Left renal pelvis (tissue), 4 donors: Measurements from ENCODE around the gene SLC30A10. TPM values are rescaled to one million over a fixed set of nuclear protein-coding genes. Genes with fewer than 3 reads are reported as not detected.
"Not testable (repeated sequence)": the region's sequence is repeated elsewhere in the genome, so short reads cannot be mapped to it uniquely, and the experiment has no call there.

Experiments used
- DNase-seq, 4 donors: peaks; one replicate each; pipeline ENCODE4 v3.0.0-alpha.2; 2013; ENCODE audit warnings: low read depth in 4 of 4, low spot score in 3 of 4
- polyA plus RNA-seq, 4 donors: library from polyadenylated mRNA; unstranded; fragments of 120-200 nt; gene quantifications; one replicate each; pipeline ENCODE4 v1.2.1, GENCODE V29; 2013; ENCODE audit not compliant: insufficient read length in 4 of 4

The SLC30A10 gene
- polyA plus RNA-seq = under 1 TPM; 0.11 to 0.40 (median 0.18) TPM

DNA sequence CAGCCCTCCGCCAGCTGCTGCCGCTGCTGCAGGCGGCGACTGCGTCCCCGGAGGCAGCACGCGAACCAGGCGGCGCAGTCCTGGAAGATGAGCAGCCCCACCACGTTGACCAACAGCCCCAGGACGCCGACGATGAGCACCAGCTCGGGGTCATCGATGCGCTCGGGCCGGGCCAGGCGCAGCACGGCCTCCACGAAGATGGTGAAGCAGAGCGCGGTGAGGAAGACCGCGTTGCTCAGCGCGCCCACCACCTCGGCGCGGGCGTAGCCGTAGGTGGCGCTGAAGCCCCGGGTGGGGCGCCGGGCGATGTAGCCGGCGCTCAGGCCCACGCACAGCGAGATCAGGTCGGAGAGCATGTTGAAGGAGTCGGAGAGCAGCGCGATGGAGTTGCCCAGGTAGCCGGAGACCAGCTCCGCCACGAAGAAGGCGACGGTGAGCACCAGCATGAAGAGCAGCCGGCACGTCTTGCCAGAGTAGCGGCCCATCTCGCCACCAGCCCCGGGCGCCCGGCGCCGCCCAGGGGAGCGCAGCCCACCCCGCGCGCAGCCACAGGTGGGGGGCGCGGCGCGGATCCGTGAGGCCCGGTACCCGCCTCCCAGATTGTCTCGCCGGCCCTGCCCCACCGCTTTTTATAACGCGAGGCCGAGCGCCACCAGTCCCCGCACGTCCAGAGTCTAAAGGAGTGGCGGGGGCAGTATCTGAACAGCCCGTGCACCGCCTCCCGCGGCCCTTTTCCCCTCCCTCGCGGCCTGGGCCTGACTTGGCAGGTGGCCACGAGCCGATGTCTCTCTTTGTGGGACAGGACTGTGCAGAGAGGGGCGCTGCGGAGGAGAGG lies at the start of gene SLC30A10:
Gene SLC30A10 (minus strand): TSS at position 602 of the 835 bp plus-strand sequence. CDS start 117 bp downstream, at position 485.
- DNase-seq = no peak

DNA sequence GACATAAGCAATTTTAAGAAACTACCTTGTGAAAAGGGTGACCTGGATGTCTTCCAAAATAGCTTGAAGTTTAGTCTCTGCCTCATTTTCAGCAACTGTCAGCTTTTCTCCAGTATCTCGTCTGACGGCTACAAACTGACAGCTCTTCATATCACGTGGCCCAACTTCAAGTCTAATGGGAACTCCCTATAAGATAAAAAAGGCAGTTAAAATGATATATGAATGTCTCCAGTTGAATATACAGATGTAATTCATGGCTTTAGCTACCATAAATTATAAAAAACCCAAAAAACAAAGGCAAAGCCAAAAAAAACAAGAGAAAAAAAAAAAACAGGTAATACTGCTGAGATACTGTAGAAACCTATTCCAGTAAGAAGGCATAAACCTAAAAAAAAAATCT lies 44.9 kb upstream of the SLC30A10 start:
- DNase-seq = no peak

DNA sequence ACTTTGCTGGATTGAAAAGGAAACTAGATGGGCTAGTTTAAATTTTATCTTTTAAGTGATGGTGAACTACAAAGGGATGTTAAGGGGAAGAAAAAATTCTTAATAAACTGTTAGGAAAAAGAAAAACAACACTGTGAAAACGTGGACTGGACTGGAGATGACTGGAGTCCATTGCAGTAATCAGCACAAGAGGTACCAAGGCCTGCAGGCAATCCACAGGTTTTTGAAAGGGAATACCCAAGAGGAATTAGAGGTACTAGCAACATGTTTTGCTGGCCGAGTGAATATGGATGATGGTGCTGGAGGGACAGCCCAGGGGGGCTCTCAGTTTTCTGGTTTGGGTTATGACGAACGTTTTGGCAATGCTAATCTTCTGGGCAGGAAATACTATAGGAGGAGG lies 39.0 kb upstream of the SLC30A10 start:
- no peak for DNase-seq

DNA sequence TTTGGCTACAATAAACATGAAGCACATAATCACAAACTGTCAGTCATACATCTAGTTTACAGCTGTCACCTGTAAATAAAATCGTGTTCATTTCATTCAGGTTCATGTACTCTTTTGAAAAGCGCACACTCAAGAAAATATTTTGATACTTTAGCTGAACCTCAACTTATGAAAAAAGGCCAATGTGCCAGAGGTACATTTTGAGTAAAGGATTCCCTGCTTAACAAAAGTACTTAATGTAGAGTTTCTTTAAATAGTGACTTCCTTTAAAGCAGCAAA lies 37.7 kb upstream of the SLC30A10 start:
- no peak for DNase-seq

DNA sequence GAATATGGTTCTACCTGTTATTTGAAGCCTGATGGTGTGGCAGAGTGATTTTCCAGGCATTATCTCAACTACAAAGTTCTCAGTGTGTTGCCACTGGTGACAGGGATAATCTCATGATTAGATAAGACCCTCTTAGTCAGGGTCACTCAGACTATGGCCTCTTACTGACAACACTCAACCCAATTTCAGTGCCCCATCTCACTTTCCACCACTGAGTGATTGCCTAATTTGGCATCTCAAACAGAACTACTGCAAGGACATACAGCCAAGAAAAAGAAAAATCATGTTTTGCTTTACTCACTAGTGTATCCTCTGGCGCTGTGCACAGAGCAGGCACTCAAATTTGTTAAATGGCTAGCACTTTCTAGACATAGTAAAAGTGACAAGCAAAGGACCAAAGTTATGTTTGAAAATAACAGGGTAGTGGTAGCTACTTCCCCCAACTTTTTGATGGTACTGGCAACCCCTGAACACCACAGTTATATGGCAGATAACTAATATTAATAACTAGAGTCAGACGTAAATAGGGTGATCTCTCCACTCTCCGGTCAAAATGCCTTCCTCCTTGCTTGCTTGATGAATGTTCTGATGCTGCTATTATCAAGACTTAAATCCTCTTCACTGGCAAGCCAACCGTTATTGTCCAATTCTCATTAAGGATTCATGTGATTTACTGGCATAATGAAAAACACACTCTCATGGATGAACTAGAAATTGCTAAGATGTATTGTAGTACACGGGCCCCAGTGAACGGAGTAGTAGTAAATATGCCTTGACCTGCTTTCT lies 37.1 kb upstream of the SLC30A10 start:
- no peak for DNase-seq

DNA sequence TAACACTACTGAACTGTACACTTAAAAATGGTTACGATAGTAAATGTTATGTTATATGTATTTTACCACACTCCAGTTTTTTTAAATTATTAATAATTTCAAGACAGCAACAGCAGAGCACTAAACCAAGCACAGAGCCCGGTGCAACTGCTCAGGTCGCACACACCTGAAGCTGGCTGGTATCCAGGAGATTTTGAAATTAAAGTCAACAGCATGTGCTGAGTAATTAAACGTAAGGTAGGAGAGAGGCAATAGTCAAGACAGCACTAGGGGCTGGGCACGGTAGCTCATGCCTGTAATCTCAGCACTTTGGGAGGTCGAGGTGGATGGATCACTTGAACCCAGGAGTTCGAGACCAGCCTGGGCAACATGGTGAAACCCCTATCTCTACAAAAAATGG lies 35.1 kb upstream of the SLC30A10 start:
- no peak for DNase-seq

DNA sequence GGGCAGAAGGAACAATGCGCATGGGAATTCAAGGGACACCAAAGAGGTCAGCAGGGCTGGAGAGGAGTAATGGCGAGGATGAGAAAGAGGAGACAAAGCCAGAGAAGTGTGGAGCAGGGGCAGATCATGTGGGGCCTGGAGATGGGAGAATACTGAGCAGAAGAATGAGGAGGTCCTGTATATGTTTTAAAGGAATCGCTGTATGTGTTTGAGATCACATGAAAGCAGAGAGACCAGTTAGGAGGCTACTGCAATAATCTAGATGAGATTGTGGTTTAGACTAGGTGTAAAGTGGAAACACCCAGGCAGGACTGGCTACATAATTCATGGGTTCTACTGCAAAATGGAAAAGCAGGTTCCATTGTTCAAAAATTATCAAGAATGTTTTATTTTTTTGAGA lies 33.3 kb upstream of the SLC30A10 start:
- DNase-seq = no peak

DNA sequence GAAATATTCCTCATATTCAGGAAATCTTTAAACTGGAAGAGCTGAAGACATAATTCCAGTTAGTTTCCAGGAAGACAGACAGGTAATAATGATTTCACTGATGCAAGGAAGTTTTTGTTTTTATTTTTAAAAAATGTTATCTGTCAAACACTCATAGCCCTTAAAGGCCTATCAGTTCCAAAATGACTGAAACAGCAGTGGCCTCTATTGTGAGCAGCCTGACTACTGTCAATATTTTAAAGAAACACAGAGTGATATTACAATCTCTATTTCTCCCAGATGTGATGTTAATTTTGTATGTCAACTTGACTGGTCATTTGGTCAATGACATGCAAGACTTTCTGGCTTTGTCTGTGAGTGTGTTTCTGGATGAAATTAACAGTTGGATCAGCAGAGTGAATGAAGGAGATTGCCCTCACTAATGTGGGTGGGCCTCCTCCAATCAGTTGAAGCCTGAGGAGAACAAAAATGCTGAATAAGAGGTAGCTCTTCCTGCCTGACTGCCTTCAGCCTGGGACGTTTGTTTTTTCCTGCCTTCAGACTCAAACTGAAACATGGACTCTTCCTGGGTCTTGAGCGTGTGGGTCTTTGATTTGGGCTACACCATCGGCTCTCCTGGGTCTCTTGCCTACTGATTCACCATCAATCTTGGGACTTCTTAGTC lies 31.3 kb upstream of the SLC30A10 start:
- no peak for DNase-seq

DNA sequence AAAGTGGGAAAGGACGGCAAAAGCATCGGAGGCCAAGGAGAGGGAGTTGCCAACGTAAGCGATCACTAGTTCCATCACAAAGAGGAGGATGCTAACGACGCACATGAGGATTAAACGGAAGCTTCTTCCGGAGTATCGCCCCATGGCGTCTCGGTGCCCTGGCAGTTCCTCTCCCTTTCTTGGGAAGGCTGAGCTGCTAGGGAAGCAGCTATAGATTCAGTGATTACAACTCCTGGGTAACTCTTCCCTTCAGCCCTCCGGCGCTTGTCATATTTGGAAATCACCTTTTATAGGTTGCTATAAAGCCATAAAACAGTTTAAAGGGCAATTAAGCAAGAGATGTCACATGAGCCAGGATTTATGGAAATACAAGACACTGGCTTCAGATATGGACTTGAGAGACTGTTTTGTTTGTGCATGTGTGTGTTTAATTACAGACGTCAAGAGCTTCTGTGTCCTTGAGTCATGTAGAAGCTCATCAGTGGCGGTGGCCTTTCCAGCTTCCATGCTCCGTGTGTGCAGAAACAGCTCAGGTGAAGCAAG lies 30.6 kb upstream of the SLC30A10 start:
- no peak for DNase-seq

DNA sequence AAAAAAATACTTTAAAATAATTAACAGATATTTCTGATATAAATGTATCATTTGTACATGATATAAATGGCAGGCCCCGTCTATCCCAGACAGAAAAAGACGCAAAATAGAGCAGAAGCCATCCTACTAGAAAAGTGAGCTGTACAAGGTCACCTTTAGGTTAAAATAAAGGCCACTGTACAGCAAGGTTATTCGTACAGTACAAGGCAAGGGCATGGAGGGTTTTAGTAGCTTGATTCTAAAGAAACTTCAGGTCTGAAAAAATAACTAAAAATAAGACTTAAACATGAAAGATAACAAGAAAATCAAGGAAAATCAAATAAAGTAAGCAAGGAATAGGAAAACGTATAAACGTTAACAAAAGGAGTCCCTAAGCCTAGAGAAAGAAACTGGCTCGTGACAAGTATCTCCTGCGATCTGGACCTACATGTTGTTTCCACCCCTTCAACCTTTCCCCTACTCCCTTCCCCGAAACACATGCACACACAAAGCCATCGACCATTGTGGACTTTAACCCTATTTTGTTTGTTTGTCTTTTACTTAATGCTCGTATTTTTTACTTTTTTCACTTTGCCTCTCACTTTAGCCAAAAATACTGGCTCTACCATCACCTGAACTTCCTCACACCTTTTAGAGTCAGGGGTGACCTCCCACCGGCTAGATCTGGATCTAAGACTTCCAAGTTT lies 26.5 kb upstream of the SLC30A10 start:
- DNase-seq = no peak

DNA sequence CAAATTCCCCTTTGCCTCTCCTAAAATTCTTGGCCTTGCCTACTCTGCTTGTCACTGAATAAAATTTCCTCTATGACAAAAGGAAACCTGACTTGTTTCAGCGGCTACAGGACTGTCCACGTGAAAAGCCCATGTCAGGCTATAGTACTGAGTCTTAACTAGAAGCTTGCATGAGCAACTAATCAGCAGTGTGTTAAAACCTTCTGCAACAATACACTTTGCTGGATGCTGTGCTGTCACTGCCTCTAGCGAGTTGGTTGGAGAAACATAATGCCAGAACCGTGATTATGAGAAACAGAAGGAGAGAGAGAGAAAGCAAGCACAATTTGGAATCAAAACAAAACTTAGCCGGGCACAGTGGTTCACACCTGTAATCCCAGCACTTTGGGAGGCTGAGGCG lies 25.7 kb upstream of the SLC30A10 start:
- no peak for DNase-seq

DNA sequence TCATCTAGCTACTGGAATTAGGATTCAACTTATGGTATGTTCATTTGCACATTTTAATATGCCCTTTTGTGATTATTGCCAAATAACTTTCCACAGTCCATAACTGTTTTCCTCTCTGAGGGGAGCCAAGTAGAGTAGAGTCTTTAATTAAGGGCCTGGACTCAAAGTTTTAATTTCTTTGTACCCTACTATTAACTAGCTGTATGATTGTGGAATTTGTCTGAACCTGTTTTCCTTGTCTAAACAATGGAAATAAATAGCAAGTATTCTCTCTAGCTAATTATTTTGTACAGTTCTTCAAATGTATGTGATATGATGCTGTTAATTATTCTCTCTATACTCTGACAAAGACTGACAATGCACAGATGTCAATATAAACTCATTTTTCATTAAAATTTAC lies 24.0 kb upstream of the SLC30A10 start:
- DNase-seq = no peak

DNA sequence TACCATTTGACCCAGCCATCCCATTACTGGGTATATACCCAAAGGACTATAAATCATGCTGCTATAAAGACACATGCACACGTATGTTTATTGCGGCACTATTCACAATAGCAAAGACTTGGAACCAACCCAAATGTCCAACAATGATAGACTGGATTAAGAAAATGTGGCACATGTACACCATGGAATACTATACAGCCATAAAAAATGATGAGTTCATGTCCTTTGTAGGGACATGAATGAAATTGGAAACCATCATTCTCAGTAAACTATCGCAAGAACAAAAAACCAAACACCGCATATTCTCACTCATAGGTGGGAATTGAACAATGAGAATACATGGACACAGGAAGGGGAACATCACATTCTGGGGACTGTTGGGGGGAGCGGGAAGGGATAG lies 20.9 kb upstream of the SLC30A10 start:
- not testable (repeated sequence) for DNase-seq

DNA sequence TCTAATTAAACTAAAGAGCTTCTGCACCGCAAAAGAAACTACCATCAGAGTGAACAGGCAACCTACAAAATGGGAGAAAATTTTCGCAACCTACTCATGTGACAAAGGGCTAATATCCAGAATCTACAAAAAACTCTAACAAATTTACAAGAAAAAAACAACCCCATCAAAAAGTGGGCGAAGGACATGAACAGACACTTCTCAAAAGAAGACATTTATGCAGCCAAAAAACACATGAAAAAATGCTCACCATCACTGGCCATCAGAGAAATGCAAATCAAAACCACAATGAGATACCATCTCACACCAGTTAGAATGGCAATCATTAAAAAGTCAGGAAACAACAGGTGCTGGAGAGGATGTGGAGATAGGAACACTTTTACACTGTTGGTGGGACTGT lies 20.4 kb upstream of the SLC30A10 start:
- DNase-seq = not testable (repeated sequence)

DNA sequence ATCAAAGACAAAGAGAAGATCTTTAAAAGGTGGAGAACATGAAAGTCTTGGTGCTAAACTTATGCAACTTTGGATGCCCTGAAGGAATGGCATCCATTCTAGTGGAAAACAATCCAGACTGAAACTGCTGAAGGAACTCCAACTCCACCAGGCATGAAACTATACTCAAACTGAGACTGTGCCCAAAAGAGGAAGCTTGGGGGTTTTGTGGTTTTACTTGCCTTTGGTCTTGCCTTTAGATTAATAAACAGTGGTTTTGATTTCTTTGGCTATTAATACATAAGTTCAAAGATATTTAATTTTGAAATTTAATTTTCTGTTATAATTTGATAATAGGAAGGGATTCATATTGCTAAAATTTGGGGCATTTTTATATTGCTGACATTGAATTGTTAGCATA lies 17.4 kb upstream of the SLC30A10 start:
- no peak for DNase-seq

DNA sequence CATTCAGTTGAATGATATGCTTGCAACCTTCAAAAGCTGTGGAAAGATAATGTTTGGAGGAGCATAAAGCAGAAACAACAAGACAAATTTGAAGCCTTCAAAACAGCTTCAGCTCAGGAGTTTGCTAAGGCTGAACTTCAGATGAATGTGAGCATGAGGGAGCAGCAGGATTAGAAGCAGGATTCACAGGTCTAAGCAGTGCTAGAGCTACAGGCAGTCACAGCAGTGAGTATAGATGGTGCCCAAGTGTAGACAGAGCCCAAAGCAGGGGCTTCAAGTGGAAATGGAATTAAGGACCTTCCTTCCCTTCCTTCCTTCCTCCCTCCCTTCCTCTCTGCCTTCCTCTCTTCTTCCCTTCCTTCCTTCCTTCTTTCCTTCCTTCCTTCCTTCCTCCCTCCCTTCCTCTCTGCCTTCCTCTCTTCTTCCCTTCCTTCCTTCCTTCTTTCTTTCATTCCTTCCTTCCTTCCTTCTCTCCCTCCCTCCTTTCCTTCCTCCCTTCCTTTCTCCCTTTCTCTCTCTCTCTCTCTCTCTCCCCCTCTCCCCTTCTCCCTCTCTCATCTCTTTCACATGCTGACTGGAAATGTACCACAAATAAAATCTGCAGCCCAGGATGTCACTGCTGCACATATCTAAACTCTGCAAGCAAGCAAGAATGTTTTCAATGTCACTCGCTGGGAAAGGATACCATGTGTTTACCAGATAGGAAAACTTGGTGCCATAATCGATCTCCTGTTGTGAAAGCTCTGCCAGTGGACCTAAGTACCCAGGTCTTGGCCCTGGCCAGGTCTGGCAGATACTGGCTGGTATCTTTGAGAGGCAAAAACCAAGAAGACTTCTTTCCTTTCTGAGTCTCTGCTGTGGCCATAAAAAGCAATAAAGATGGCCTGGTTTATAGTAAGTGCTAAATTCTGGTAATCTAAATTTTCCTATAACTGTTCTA lies 13.1 kb upstream of the SLC30A10 start:
- DNase-seq = no peak

DNA sequence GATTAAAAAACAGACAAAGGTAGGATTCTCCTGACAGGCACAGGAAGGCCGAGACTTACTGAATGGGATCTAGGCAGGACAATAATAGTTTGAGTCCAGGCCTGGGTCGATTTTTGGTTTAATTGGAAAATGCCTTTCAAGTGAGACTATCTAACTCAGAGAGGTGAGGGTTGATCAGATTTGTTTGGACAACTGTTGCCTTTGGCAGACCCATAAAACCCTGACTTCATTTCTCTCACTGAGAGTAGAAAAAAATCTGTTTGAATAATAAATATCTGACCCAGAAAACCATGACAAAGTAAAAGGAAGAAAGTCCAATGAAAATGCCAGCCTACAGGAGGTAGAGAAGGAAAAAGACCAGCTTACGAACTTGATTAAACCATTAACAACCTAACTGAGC lies 12.3 kb upstream of the SLC30A10 start:
- DNase-seq = no peak

DNA sequence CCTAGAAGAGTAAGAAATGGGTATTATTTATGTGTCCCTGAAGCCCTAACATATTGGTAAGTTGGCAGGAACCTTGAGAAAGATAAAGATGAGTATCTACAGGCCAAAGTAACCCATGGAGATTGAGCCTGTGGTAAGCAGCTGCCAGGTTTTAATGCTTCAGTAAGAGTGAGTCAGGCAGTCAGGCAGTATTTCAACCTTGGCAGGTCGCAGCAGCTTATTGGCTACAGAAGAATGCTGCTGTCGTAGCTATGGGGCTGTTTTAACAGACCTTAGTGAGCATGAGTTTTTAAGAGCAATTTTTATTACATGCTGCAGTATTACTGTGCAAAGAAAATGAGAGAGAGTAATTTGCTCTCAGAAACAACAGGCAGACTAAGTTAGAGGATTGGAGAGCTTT lies 10.3 kb upstream of the SLC30A10 start:
- DNase-seq = no peak

DNA sequence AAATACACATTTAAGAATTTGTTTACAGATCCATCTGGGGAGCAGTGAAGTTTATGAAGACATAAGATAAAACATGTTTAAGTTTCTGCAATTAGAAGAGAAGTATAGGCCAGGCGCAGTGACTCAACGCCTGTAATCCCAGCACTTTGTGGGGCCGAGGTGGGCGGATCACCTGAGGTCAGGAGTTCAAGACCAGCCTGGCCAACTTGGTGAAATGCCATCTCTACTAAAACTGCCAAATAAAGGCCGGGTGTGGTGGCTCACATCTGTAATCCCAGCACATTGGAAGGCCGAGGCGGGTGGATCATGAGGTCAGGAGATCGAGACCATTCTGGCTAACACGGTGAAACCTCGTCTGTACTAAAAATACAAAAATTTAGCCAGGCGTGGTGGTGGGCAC lies 5.4 kb upstream of the SLC30A10 start:
- not testable (repeated sequence) for DNase-seq

DNA sequence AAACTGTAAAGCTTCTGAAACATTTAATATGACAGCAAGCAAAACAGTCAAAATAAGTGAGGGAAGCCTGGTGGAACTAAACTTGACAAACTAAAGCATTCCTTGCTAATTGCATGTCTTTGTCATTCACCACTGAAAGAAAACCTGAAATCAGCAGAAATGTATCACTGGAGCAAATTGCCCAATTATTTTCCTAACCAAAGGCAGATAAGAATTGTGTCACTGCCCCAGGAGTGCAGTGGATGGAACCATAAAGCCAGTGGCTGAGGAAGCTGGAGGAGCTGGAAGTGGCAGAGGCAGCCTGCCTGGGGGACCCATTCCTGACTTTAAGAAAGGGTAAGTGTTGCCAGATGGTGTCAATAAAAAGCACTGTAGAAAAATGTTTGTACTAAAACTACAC lies 2.7 kb upstream of the SLC30A10 start:
- DNase-seq = no peak
